ENCODE data around the gene SLC25A41. TPM values are rescaled to one million over a fixed set of nuclear protein-coding genes. Genes with fewer than 3 reads are reported as not detected.

The SLC25A41 gene
- total and polyA plus RNA-seq, 9 of the 15 experiments (the other 6 are each of a cell fraction or from before 2014, with no cell fraction given): 0.08 to 4.2 (median 1.6) TPM

- TF ChIP-seq, protein P1, sequence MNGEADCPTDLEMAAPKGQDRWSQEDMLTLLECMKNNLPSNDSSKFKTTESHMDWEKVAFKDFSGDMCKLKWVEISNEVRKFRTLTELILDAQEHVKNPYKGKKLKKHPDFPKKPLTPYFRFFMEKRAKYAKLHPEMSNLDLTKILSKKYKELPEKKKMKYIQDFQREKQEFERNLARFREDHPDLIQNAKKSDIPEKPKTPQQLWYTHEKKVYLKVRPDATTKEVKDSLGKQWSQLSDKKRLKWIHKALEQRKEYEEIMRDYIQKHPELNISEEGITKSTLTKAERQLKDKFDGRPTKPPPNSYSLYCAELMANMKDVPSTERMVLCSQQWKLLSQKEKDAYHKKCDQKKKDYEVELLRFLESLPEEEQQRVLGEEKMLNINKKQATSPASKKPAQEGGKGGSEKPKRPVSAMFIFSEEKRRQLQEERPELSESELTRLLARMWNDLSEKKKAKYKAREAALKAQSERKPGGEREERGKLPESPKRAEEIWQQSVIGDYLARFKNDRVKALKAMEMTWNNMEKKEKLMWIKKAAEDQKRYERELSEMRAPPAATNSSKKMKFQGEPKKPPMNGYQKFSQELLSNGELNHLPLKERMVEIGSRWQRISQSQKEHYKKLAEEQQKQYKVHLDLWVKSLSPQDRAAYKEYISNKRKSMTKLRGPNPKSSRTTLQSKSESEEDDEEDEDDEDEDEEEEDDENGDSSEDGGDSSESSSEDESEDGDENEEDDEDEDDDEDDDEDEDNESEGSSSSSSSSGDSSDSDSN (IDR thresholded peaks at IDR 0.05; ENCODE audit: borderline replicate concordance in 1 of 2, low read depth in 2 of 2, low read length in 2 of 2): no peak
- TF ChIP-seq SRSF1 (IDR thresholded peaks at IDR 0.05; ENCODE audit: low read depth, low read length) (peak; percentile 48; the same call in 1 of the 2 replicates), ZNF449 (CRISPR knock-in tag; IDR thresholded peaks at IDR 0.05) (no peak), ARID4B (CRISPR knock-in tag; IDR thresholded peaks at IDR 0.05) (peak; percentile 91), GTF2E2 (tag; IDR thresholded peaks at IDR 0.05) (peak; percentile 3; the same call in 1 of the 2 replicates), SP1 (CRISPR knock-in tag; IDR thresholded peaks at IDR 0.05) (peak; percentile 71), ZNF197 (CRISPR knock-in tag; IDR thresholded peaks at IDR 0.05; ENCODE audit: low read depth) (0 out of 2 replicates have a peak, but pooled peaks have one; percentile 35), NEUROD1 (IDR thresholded peaks at IDR 0.05; ENCODE audit: borderline replicate concordance, low read depth, low read length, partially characterized antibody) (peak; percentile 30), POLR2AphosphoS5 (IDR thresholded peaks at IDR 0.05; ENCODE audit: control insufficient read depth, insufficient read depth, low read depth, low read length) (peak; percentile 26; the same call in 1 of the 2 replicates)
- TF ChIP-seq, protein P2, sequence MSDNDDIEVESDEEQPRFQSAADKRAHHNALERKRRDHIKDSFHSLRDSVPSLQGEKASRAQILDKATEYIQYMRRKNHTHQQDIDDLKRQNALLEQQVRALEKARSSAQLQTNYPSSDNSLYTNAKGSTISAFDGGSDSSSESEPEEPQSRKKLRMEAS (CRISPR knock-in tag; IDR thresholded peaks at IDR 0.05): peak; percentile 17; the same call in 1 of the 2 replicates
- TF ChIP-seq, protein P3, sequence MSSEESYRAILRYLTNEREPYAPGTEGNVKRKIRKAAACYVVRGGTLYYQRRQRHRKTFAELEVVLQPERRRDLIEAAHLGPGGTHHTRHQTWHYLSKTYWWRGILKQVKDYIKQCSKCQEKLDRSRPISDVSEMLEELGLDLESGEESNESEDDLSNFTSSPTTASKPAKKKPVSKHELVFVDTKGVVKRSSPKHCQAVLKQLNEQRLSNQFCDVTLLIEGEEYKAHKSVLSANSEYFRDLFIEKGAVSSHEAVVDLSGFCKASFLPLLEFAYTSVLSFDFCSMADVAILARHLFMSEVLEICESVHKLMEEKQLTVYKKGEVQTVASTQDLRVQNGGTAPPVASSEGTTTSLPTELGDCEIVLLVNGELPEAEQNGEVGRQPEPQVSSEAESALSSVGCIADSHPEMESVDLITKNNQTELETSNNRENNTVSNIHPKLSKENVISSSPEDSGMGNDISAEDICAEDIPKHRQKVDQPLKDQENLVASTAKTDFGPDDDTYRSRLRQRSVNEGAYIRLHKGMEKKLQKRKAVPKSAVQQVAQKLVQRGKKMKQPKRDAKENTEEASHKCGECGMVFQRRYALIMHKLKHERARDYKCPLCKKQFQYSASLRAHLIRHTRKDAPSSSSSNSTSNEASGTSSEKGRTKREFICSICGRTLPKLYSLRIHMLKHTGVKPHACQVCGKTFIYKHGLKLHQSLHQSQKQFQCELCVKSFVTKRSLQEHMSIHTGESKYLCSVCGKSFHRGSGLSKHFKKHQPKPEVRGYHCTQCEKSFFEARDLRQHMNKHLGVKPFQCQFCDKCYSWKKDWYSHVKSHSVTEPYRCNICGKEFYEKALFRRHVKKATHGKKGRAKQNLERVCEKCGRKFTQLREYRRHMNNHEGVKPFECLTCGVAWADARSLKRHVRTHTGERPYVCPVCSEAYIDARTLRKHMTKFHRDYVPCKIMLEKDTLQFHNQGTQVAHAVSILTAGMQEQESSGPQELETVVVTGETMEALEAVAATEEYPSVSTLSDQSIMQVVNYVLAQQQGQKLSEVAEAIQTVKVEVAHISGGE (CRISPR knock-in tag; IDR thresholded peaks at IDR 0.05): peak in 2 of 3 experiments; percentile 29 to 80; a peak in 3 of 6 replicates
Observed at GRCh38 chr19:6393074-6393982, 40.2 kb downstream of the SLC25A41 start, which contains the start of gene GTF2F1 (continued).
